GM19455 (cell line): ENCODE results near the gene RBAK.
"Not testable (repeated sequence)": the region's sequence is repeated elsewhere in the genome, so short reads cannot be mapped to it uniquely, and the experiment has no call there.

Source experiments
- ATAC-seq: cut with Tn5 transposase; IDR thresholded peaks from one replicate; pipeline ENCODE4 v1.9.1; 2021; ENCODE audit not compliant: unreplicated experiment

The RBAK gene

GRCh38 chr7:5045558-5046396 lies at the start of gene RBAK:
Gene RBAK (plus strand): TSS chr7:5045860. CDS start chr7:5048077, 2,217 bp downstream.
- peak; percentile 100 for ATAC-seq

GRCh38 chr7:4996696-4997222 lies 48.9 kb upstream of the RBAK start:
- no peak for ATAC-seq

- no peak for ATAC-seq
Observed at GRCh38 chr7:4998244-4998643, 47.4 kb upstream of the RBAK start.

- no peak for ATAC-seq
Observed at GRCh38 chr7:4998910-4999309, 46.8 kb upstream of the RBAK start.

- no peak for ATAC-seq
Observed at GRCh38 chr7:4999369-4999950, 46.2 kb upstream of the RBAK start.

- ATAC-seq, result no peak
Observed at GRCh38 chr7:5001003-5001402, 44.7 kb upstream of the RBAK start.

- ATAC-seq, result no peak
Observed at GRCh38 chr7:5001911-5002310, 43.7 kb upstream of the RBAK start.

- no peak for ATAC-seq
Observed at GRCh38 chr7:5005066-5005465, 40.6 kb upstream of the RBAK start.

- ATAC-seq, result no peak
Observed at GRCh38 chr7:5012985-5013384, 32.7 kb upstream of the RBAK start.

- ATAC-seq, result not testable (repeated sequence)
Observed at GRCh38 chr7:5015936-5016335, 29.7 kb upstream of the RBAK start.

- not testable (repeated sequence) for ATAC-seq
Observed at GRCh38 chr7:5017626-5018025, 28.0 kb upstream of the RBAK start.

- no peak for ATAC-seq
Observed at GRCh38 chr7:5020098-5020497, 25.6 kb upstream of the RBAK start.

- ATAC-seq, result not testable (repeated sequence)
Observed at GRCh38 chr7:5020976-5021550, 24.6 kb upstream of the RBAK start.

- ATAC-seq, result not testable (repeated sequence)
Observed at GRCh38 chr7:5023626-5024025, 22.0 kb upstream of the RBAK start.

GRCh38 chr7:5027796-5028410 lies 17.8 kb upstream of the RBAK start:
- not testable (repeated sequence) for ATAC-seq

GRCh38 chr7:5033186-5033585 lies 12.5 kb upstream of the RBAK start:
- not testable (repeated sequence) for ATAC-seq

GRCh38 chr7:5035276-5035675 lies 10.4 kb upstream of the RBAK start:
- no peak for ATAC-seq

GRCh38 chr7:5036446-5036845 lies 9.2 kb upstream of the RBAK start:
- no peak for ATAC-seq

- ATAC-seq, result no peak
Observed at GRCh38 chr7:5041047-5041446, 4.6 kb upstream of the RBAK start.

GRCh38 chr7:5043661-5044060 lies 2.0 kb upstream of the RBAK start:
- no peak for ATAC-seq

- not testable (repeated sequence) for ATAC-seq
Observed at GRCh38 chr7:5046397-5046732, 705 bp downstream of the RBAK start.

GRCh38 chr7:5047127-5047526 lies 1.5 kb downstream of the RBAK start:
- ATAC-seq, result not testable (repeated sequence)
